ENCODE results near the gene EFHD1.
A peak's percentile ranks its signal among the peaks of the same experiment; 100 is the strongest.
"Not testable (repeated sequence)": the region's sequence is repeated elsewhere in the genome, so short reads cannot be mapped to it uniquely, and the experiment has no call there.

The EFHD1 gene

GRCh38 chr2:232687382-232688160 lies 54.2 kb downstream of the EFHD1 start:
- no peak for DNase-seq (ENCODE audit: insufficient read length, low spot score)
- FAIRE-seq, result no peak

GRCh38 chr2:232688201-232688600 lies 54.8 kb downstream of the EFHD1 start:
- FAIRE-seq, result no peak
- no peak for DNase-seq (ENCODE audit: insufficient read length, low spot score)

- no peak for FAIRE-seq
- DNase-seq (ENCODE audit: insufficient read length, low spot score), result peak; percentile 28
These were observed 55.9 kb downstream of the EFHD1 start for GRCh38 chr2:232689152-232689910.

GRCh38 chr2:232691117-232691516 lies 57.7 kb downstream of the EFHD1 start:
- not testable (repeated sequence) for FAIRE-seq; DNase-seq (ENCODE audit: insufficient read length, low spot score)

GRCh38 chr2:232693344-232693743 lies 59.9 kb downstream of the EFHD1 start:
- no peak for FAIRE-seq
- DNase-seq (ENCODE audit: insufficient read length, low spot score), result no peak

DNA sequence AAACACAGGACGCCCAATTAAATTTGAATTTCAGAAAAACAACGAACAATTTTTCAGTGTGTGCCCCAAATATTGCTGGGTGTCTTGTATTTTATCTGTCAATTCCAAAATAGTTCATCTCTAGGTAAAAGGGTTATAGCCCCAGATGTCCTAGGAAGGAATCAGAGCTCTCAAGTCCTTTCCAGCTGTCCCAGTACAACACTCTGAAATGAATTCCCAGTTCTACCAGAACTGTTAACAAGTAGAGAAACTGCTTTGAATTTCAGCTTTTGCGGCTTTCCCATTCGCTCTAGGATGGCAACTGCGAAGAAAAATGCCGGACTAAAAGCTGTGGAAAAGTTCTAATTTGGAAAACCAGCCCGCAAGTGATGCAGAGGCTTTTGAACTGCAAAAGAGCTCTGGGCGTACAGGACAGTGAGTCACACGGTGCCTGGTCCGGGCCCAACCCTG lies 63.2 kb downstream of the EFHD1 start:
- no peak for DNase-seq (ENCODE audit: insufficient read length, low spot score)
- no peak for FAIRE-seq

DNA sequence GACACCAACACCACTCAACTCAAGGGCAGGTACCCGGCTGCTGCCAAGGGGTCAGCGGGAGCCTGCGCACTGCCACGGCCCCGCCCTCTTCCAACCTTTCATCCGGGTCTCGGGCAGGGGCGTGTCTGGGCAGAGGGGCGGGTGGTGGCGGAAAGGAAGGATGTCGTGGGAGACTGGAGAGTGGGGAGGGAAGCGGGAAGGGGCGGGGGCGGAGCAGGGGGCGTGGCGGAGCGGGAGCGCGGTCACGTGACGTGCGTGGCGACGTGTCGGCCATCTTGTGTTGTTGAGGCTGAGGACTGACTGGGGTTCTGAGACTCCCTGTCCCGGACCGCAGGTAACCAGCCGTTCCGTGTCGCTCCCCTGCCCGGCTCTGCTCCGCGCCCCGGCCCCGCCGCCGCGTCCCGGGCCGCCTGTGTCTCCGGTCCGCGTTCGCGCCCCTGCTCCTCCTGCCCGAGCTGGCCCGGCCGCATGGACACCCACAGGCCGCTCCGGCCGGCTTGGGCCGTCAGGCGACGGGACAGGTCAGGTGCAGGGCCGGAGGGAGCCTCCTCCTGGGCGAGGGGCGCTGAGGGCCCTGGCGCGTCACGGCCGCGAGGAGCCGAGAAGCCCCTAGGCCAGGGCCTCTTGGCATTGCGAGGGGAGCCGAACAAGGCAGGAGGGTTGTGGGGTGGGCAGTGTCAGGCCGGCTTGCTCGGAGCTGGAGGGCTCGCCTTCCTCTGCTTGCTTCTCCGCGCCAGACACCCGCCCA lies 63.8 kb downstream of the EFHD1 start, which contains the start of gene GIGYF2:
TSS of gene GIGYF2 (plus strand) at position 273 of the 748 bp plus-strand sequence. CDS start 37,867 bp downstream, outside the sequence.
- FAIRE-seq (peak; percentile 98), DNase-seq (ENCODE audit: insufficient read length, low spot score) (peak; percentile 96)

DNA sequence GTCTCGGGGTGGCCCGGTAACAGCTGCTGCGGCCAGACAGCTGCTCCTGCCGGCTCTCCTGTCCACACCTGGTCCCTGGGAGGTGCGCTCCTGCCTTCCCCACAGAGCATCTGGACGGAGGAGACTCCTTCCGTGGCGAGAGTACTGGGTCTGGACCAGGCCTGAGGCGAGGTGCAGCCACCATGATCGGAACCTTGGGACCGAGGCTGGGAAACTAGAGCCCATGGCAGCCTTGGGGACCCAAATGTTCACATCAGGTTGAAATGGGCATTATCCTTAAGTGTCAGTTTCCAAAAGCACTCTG lies 64.4 kb downstream of the EFHD1 start:
- DNase-seq (ENCODE audit: insufficient read length, low spot score) (no peak), FAIRE-seq (no peak)

DNA sequence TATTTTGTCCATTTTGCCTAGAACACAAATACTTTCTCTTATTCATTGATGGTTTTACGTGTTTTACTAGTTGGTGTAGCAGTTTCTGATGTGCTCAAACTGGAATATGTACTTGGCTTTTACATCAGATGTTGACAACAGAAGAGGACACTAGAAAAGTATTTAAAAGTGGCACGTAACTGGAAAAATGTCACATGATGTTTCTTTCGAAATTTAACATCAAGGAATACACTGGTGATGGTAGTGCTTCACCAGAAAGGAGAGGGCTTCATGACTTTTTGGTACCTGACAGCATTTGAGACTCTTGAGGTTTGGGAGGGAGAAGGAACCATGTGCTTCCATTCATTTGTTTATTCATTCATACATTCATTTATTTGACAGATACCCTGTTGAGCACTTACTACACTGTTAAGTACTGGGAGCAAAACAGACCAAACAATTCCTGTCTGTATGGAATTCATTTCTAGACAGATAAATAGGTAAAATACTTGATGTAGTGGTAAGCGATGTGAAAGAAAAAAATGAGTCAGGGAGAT lies 65.2 kb downstream of the EFHD1 start:
- DNase-seq (ENCODE audit: insufficient read length, low spot score) (no peak), FAIRE-seq (no peak)

- DNase-seq (ENCODE audit: insufficient read length, low spot score), result no peak
- no peak for FAIRE-seq
These were observed 65.7 kb downstream of the EFHD1 start for GRCh38 chr2:232699110-232699509.

- FAIRE-seq (no peak), DNase-seq (ENCODE audit: insufficient read length, low spot score) (no peak)
These were observed 66.8 kb downstream of the EFHD1 start for GRCh38 chr2:232700154-232700553.

- FAIRE-seq, result no peak
- DNase-seq (ENCODE audit: insufficient read length, low spot score), result no peak
These were observed 73.7 kb downstream of the EFHD1 start for GRCh38 chr2:232707076-232707475.

DNA sequence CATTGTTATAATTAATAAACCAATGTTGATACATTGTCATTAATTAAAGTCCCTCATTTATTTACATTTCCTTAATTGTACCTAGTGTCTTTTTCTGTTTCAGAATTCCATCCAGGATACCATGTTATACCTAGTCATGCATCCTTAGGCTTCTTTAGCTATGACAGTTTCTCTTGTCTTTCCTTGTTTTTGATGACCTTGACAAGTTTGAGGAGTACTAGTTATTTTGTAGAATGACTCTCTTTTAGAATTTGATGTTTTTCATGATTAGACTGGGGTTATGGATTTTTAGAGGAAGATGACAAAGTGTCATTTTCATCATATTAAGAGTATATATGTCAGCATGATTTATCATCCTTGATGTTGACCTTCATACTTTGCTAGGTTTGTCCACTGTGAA lies 80.1 kb downstream of the EFHD1 start:
- FAIRE-seq (no peak), DNase-seq (ENCODE audit: insufficient read length, low spot score) (no peak)

DNA sequence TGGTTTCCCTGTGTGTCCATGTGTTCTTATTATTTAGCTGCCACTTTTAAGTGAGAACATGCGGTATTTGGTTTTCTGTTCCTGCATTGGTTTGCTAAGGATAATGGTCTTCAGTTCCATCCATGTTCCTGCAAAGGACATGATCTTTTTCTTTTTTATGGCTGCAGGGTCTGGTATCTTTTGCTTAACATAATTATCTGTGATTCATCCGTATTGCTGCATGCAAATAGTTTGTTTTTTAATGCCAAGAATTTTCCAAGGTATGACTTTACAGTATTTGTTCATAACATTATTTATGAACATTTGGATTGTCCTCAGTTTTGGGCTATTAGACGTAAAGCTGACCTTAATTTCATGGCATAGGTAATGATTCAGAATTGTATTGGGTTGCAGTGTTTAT lies 81.6 kb downstream of the EFHD1 start:
- DNase-seq (ENCODE audit: insufficient read length, low spot score), result no peak
- FAIRE-seq, result no peak

DNA sequence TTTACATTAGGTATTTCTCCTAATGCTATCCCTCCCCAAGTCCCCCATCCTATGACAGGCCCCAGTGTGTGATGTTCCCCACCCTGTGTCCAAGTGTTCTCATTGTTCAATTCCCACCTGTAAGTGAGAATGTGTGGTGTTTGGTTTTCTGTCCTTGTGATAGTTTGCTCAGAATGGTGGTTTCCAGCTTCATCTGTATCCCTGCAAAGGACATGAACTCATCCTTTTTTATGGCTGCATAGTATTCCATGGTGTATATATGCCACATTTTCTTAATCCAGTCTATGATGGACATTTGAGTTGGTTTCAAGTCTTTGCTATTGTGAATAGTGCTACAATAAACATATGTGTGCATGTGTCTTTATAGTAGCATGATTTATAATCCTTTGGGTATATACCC lies 86.7 kb downstream of the EFHD1 start:
- FAIRE-seq; DNase-seq (ENCODE audit: insufficient read length, low spot score): not testable (repeated sequence)

- DNase-seq (ENCODE audit: insufficient read length, low spot score) (no peak), FAIRE-seq (no peak)
These were observed 87.9 kb downstream of the EFHD1 start for GRCh38 chr2:232721261-232721660.

- DNase-seq (ENCODE audit: insufficient read length, low spot score), result no peak
- no peak for FAIRE-seq
These were observed 88.5 kb downstream of the EFHD1 start for GRCh38 chr2:232721882-232722281.

GRCh38 chr2:232723027-232723426 lies 89.6 kb downstream of the EFHD1 start:
- FAIRE-seq (no peak), DNase-seq (ENCODE audit: insufficient read length, low spot score) (no peak)

DNA sequence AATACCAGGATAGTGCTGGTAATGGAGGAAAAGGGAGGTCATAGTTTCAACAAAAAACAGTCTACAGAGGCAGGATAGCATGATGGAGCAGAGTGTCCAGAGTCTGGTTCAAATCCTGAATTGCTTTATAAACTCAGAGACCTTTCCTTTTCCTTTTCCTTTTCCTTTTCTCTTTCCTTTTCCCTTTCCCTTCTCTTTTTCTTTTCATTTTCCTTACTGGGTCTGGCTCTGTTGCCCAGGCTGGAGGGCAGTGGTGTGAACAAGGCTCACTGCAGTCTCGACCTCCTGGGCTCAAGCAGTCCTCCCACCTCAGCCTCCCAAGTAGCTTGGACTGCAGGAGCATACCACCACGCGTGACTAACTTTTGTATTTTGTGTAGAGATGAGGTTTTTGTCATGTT lies 95.4 kb downstream of the EFHD1 start:
- FAIRE-seq (no peak), DNase-seq (ENCODE audit: insufficient read length, low spot score) (no peak)

GRCh38 chr2:232731470-232731869 lies 98.1 kb downstream of the EFHD1 start:
- no peak for FAIRE-seq
- no peak for DNase-seq (ENCODE audit: insufficient read length, low spot score)
